IMR-90 (cell line): ENCODE data around the gene FRMD4B. TPM values are rescaled to one million over a fixed set of nuclear protein-coding genes. Genes with fewer than 3 reads are reported as not detected.

Experiments
- ATAC-seq: fragments of 200-7000 bp; cut with Tn5 transposase; 2 replicates; pipeline ENCODE4 v1.9.1; 2020; ENCODE audit warnings: low read depth, mild to moderate bottlenecking, moderate library complexity
- BruUV-seq: library from RNA; stranded (reverse); fragments of 400-500 nt; replicated peaks from 2 replicates; lab custom pipeline; 2021; lab: Mats Ljungman, UMichigan
- CTCF ChIA-PET: fragments of 300-600 bp; formaldehyde crosslinking; extraction: SDS; loops from one replicate; lab custom pipeline; 2021; ENCODE audit warnings: antibody characterized with exemption; lab: Yijun Ruan, JAX
- POLR2A ChIA-PET: fragments of 300-600 bp; sonication (Branson Sonifier 250); formaldehyde crosslinking; loops from one replicate; lab custom pipeline; 2022; ENCODE audit warnings: antibody characterized with exemption; ENCODE audit not compliant: unreplicated experiment; lab: Charles Lee
- DNase-seq: peaks from one replicate; pipeline ENCODE4 v3.0.0; 2013
- H2AFZ ChIP-seq: replicated peaks from 2 replicates; pipeline ENCODE3; 2013; ENCODE audit warnings: low read length, mild to moderate bottlenecking; ENCODE audit not compliant: poor library complexity
- H2AK5ac ChIP-seq: 2 replicates; pipeline ENCODE4 v1.6.1; 2013; ENCODE audit warnings: low read depth, low read length, inconsistent platforms
- H2AK9ac ChIP-seq: replicated peaks from 2 replicates; pipeline ENCODE3; 2013; ENCODE audit warnings: mild to moderate bottlenecking, low read depth, low read length, moderate library complexity; ENCODE audit not compliant: poor library complexity
- H2BK120ac ChIP-seq: 2 replicates; pipeline ENCODE4 v1.6.1; 2013; ENCODE audit warnings: low read depth, low read length, inconsistent platforms
- H2BK15ac ChIP-seq: 3 replicates; pipeline ENCODE4 v1.6.1; 2013; ENCODE audit warnings: low read depth, low read length, inconsistent platforms
- H2BK20ac ChIP-seq: 2 replicates; pipeline ENCODE4 v1.6.1; 2013; ENCODE audit warnings: low read depth, mild to moderate bottlenecking, inconsistent platforms, low read length, moderate library complexity
- H2BK5ac ChIP-seq: 2 replicates; pipeline ENCODE4 v1.6.1; 2013; ENCODE audit warnings: mild to moderate bottlenecking, low read depth, low read length, inconsistent platforms; ENCODE audit not compliant: poor library complexity, severe bottlenecking
- H3K14ac ChIP-seq: replicated peaks from 2 replicates; pipeline ENCODE4 v1.6.1; 2013; ENCODE audit warnings: low read depth, low read length, inconsistent platforms
- H3K18ac ChIP-seq: 2 replicates; pipeline ENCODE4 v1.6.1; 2013; ENCODE audit warnings: low read depth, low read length, control low read depth
- H3K23ac ChIP-seq: 2 replicates; pipeline ENCODE4 v1.6.1; 2013; ENCODE audit warnings: low read depth, low read length, inconsistent platforms
- H3K27ac ChIP-seq: 2 replicates; pipeline ENCODE4 v1.5.1; 2013; ENCODE audit warnings: mild to moderate bottlenecking, control low read depth, low read length; ENCODE audit not compliant: insufficient read depth
- H3K27me3 ChIP-seq: 2 replicates; pipeline ENCODE4 v1.6.1; 2013; ENCODE audit warnings: low read length; ENCODE audit not compliant: control insufficient read depth, insufficient read depth
- H3K36me3 ChIP-seq: 2 replicates; pipeline ENCODE4 v1.6.1; 2013; ENCODE audit warnings: low read length, mixed read lengths; ENCODE audit not compliant: control insufficient read depth, insufficient read depth
- H3K4ac ChIP-seq: 2 replicates; pipeline ENCODE4 v1.6.1; 2013; ENCODE audit warnings: low read depth, low read length, inconsistent platforms
- H3K4me1 ChIP-seq: 2 replicates; pipeline ENCODE4 v1.6.1; 2013; ENCODE audit warnings: low read length, mixed read lengths; ENCODE audit not compliant: control insufficient read depth, insufficient read depth
- H3K4me2 ChIP-seq: 2 replicates; pipeline ENCODE4 v1.6.1; 2013; ENCODE audit warnings: low read depth, mild to moderate bottlenecking, control low read depth, low read length, moderate library complexity
- H3K4me3 ChIP-seq: 2 replicates; pipeline ENCODE4 v1.5.1; 2013; ENCODE audit warnings: low read depth, mild to moderate bottlenecking, control low read depth, low read length, moderate library complexity; ENCODE audit not compliant: insufficient read depth
- H3K56ac ChIP-seq: 2 replicates; pipeline ENCODE4 v1.6.1; 2013; ENCODE audit warnings: low read length, inconsistent platforms; ENCODE audit not compliant: insufficient read depth; ENCODE audit errors: extremely low read depth
- H3K79me1 ChIP-seq, 2 experiments: 2 replicates each; pipeline ENCODE4 v1.6.1; 2013; ENCODE audit warnings: low read length in 2 of 2, inconsistent platforms in 1 of 2, low read depth in 1 of 2
- H3K9ac ChIP-seq: 2 replicates; pipeline ENCODE4 v1.6.1; 2013; ENCODE audit warnings: low read depth, low read length, control low read depth
- H3K9me1 ChIP-seq: 2 replicates; pipeline ENCODE4 v1.6.1; 2013; ENCODE audit warnings: low read length, inconsistent platforms; ENCODE audit not compliant: insufficient read depth
- H3K9me3 ChIP-seq: 2 replicates; pipeline ENCODE4 v1.6.1; 2013; ENCODE audit warnings: low read length; ENCODE audit not compliant: control insufficient read depth, insufficient read depth
- H4K20me1 ChIP-seq: 2 replicates; pipeline ENCODE4 v1.6.1; 2013; ENCODE audit warnings: low read length, inconsistent platforms; ENCODE audit not compliant: insufficient read depth
- H4K5ac ChIP-seq: 2 replicates; pipeline ENCODE4 v1.6.1; 2013; ENCODE audit warnings: mild to moderate bottlenecking, low read depth, low read length, control low read depth
- H4K8ac ChIP-seq, 2 experiments: 2 replicates each; pipeline ENCODE4 v1.6.1; 2013; ENCODE audit warnings: low read depth in 2 of 2, low read length in 2 of 2, control low read depth in 1 of 2, inconsistent platforms in 1 of 2
- H4K91ac ChIP-seq: 2 replicates; pipeline ENCODE4 v1.6.1; 2013; ENCODE audit warnings: low read depth, low read length, inconsistent platforms; ENCODE audit not compliant: insufficient read depth
- BHLHE40 ChIP-seq: fragments of 150-350 bp; IDR thresholded peaks from 2 replicates; pipeline ENCODE4 v1.6.1; 2016; ENCODE audit warnings: mild to moderate bottlenecking, low read depth, low read length
- CEBPB ChIP-seq: IDR thresholded peaks from 2 replicates; pipeline ENCODE4 v1.6.1; 2012; ENCODE audit warnings: low read depth, low read length, improper control_type of control experiment
- CHD1 ChIP-seq: IDR thresholded peaks from 2 replicates; pipeline ENCODE4 v1.6.1; 2012; ENCODE audit warnings: low read depth, low read length, improper control_type of control experiment
- CTCF ChIP-seq: conservative IDR thresholded peaks from 2 replicates; pipeline ENCODE4 v1.5.1; 2012; ENCODE audit warnings: mild to moderate bottlenecking, low read depth, low read length, improper control_type of control experiment
- FOS ChIP-seq: fragments of 150-350 bp; IDR thresholded peaks from 2 replicates; pipeline ENCODE4 v1.6.1; 2016; ENCODE audit warnings: low read depth, low read length
- MAFK ChIP-seq: IDR thresholded peaks from 2 replicates; pipeline ENCODE4 v1.6.1; 2012; ENCODE audit warnings: low read depth, low read length, improper control_type of control experiment
- MAZ ChIP-seq: IDR thresholded peaks from 2 replicates; pipeline ENCODE4 v1.6.1; 2012; ENCODE audit warnings: low read depth, mild to moderate bottlenecking, low read length, improper control_type of control experiment, moderate library complexity, borderline replicate concordance
- MXI1 ChIP-seq: IDR thresholded peaks from 2 replicates; pipeline ENCODE4 v1.6.1; 2012; ENCODE audit warnings: low read depth, mild to moderate bottlenecking, low read length, moderate library complexity, borderline replicate concordance
- NFE2L2 ChIP-seq: fragments of 150-350 bp; IDR thresholded peaks from 2 replicates; pipeline ENCODE4 v1.6.1; 2016; ENCODE audit warnings: low read depth, mild to moderate bottlenecking, low read length
- POLR2A ChIP-seq: IDR thresholded peaks from 2 replicates; pipeline ENCODE4 v1.6.1; 2012; ENCODE audit warnings: mild to moderate bottlenecking, low read depth, low read length
- RAD21 ChIP-seq: IDR thresholded peaks from 2 replicates; pipeline ENCODE4 v1.6.1; 2012; ENCODE audit warnings: low read length, improper control_type of control experiment
- RCOR1 ChIP-seq: IDR thresholded peaks from 2 replicates; pipeline ENCODE4 v1.6.1; 2012; ENCODE audit warnings: mild to moderate bottlenecking, low read length, improper control_type of control experiment; ENCODE audit not compliant: insufficient replicate concordance
- RFX5 ChIP-seq: IDR thresholded peaks from 2 replicates; pipeline ENCODE4 v1.8.0; 2012; ENCODE audit warnings: low read depth, mild to moderate bottlenecking, low read length, moderate library complexity
- SMC3 ChIP-seq: fragments of 150-350 bp; IDR thresholded peaks from 2 replicates; pipeline ENCODE4 v1.6.1; 2016; ENCODE audit warnings: low read depth, mild to moderate bottlenecking, antibody characterized with exemption, low read length, moderate library complexity
- WGBS, 2 experiments: methylation state at CpG; one replicate each; pipeline versions ENCODE4 v1.1.5 to v1.1.7; 2013; ENCODE audit warnings: missing lambda C conversion rate in 2 of 2; ENCODE audit not compliant: insufficient read length in 1 of 2; ENCODE audit errors: extremely low coverage in 2 of 2; 5-methylcytosine and 5-hydroxymethylcytosine counted together
- dilution Hi-C: fragments of 300-500 bp; cut with HindIII; formaldehyde crosslinking; loops from one replicate; pipeline ENCODE4 v1.14.3; 2018; ENCODE audit warnings: low sequenced_read_pairs; ENCODE audit not compliant: unreplicated experiment
- in situ Hi-C: fragments of 300-500 bp; cut with MboI; formaldehyde crosslinking; loops from 3 replicates; pipeline ENCODE4 v1.14.3; 2019; ENCODE audit warnings: low sequenced_read_pairs, inconsistent platforms, mixed read lengths
- intact Hi-C: fragments of 100-400 bp; cut with micrococcal nuclease; formaldehyde crosslinking; loops from 2 replicates; pipeline ENCODE4 v1.10.0; 2022
- polyA plus RNA-seq, 3 experiments: library from polyadenylated mRNA; depleted of rRNA; stranded (reverse); fragments of >200 nt; gene quantifications; 2 replicates each; pipeline ENCODE4 v1.2.3, GENCODE V29; 2012; ENCODE audit warnings: low replicate concordance in 1 of 3
- total RNA-seq: library from RNA; depleted of rRNA; stranded (reverse); fragments of >200 nt; gene quantifications from 2 replicates; pipeline ENCODE4 v1.2.3, GENCODE V29; 2012
- TF ChIP-seq, protein P1 (sequence below): fragments of 150-350 bp; IDR thresholded peaks from 2 replicates; pipeline ENCODE4 v1.6.1; 2017; ENCODE audit warnings: mild to moderate bottlenecking, antibody characterized with exemption, low read length, low read depth
- TF ChIP-seq, protein P2 (sequence below): fragments of 150-350 bp; IDR thresholded peaks from 2 replicates; pipeline ENCODE4 v1.6.1; 2016; ENCODE audit warnings: low read depth, mild to moderate bottlenecking, low read length, moderate library complexity, borderline replicate concordance

The FRMD4B gene
- total and polyA plus RNA-seq, 2 of the 4 experiments (the other 2 are of a cell fraction) = 0.14 to 0.36 TPM

GRCh38 chr3:69144631-69145245 is 241.2 kb downstream of the FRMD4B start:
- no peak overlapping the region for H3K9ac ChIP-seq
- H2AFZ ChIP-seq = no peak overlapping the region
- H2AK9ac ChIP-seq = no peak overlapping the region
- DNase-seq (no peak), ATAC-seq (no peak)
- no peak overlapping the region for H2BK120ac ChIP-seq
- no TSS peak for BruUV-seq
- in situ Hi-C loops = no loop called here
- H4K5ac ChIP-seq = no peak overlapping the region
- no peak overlapping the region for H2BK15ac ChIP-seq
- no CpG with 5 or more reads among the region's 3 CpGs for WGBS, 2 experiments
- no peak overlapping the region for H3K27ac ChIP-seq
- H3K14ac ChIP-seq = no peak overlapping the region
- no peaks in the 10 kb centered on the region for H3K36me3 ChIP-seq
- H3K56ac ChIP-seq = no peak overlapping the region
- H3K9me3 ChIP-seq = no peaks in the 10 kb centered on the region
- no peak overlapping the region for H3K4ac ChIP-seq
- no peak overlapping the region for H2BK5ac ChIP-seq
- ChIA-PET CTCF (no interaction called here), POLR2A (no interaction called here)
- no peaks in the 10 kb centered on the region for H3K9me1 ChIP-seq
- H3K79me1 ChIP-seq = no peaks in the 10 kb centered on the region
- no peaks in the 10 kb centered on the region for H4K20me1 ChIP-seq
- no peak overlapping the region for H3K23ac ChIP-seq
- no peak overlapping the region for H4K8ac ChIP-seq
- intact Hi-C loops = no loop called here
- no peak overlapping the region for H2AK5ac ChIP-seq
- dilution Hi-C loops = no loop called here
- H3K18ac ChIP-seq = no peak overlapping the region
- no peak overlapping the region for H4K91ac ChIP-seq
- peaks cover 20% of the 10 kb centered on the region for H3K27me3 ChIP-seq
- no peak overlapping the region for H2BK20ac ChIP-seq
- peaks cover 2% of the 10 kb centered on the region; the same call in 1 of the 2 replicates for H3K4me1 ChIP-seq
- TF ChIP-seq POLR2A (no peak), CHD1 (no peak), RAD21 (no peak), CTCF (no peak), RCOR1 (no peak), BHLHE40 (no peak), NFE2L2 (no peak), MXI1 (no peak), MAFK (no peak), RFX5 (no peak), CEBPB (no peak), MAZ (no peak), FOS (no peak), SMC3 (no peak)
- TF ChIP-seq, protein P1, sequence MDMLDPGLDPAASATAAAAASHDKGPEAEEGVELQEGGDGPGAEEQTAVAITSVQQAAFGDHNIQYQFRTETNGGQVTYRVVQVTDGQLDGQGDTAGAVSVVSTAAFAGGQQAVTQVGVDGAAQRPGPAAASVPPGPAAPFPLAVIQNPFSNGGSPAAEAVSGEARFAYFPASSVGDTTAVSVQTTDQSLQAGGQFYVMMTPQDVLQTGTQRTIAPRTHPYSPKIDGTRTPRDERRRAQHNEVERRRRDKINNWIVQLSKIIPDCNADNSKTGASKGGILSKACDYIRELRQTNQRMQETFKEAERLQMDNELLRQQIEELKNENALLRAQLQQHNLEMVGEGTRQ = no peak
- TF ChIP-seq, protein P2, sequence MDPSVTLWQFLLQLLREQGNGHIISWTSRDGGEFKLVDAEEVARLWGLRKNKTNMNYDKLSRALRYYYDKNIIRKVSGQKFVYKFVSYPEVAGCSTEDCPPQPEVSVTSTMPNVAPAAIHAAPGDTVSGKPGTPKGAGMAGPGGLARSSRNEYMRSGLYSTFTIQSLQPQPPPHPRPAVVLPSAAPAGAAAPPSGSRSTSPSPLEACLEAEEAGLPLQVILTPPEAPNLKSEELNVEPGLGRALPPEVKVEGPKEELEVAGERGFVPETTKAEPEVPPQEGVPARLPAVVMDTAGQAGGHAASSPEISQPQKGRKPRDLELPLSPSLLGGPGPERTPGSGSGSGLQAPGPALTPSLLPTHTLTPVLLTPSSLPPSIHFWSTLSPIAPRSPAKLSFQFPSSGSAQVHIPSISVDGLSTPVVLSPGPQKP = no peak
- H3K4me3 ChIP-seq = no peak overlapping the region
- no peak overlapping the region for H3K4me2 ChIP-seq
